Measurements from ENCODE around the gene RRBP1.

GRCh38 chr20:17572034-17572638 lies 109.9 kb downstream of the RRBP1 start:
- TF ChIP-seq POLR2A (IDR thresholded peaks at IDR 0.05): no peak
- TF ChIP-seq CTCF (IDR thresholded peaks at IDR 0.05): no peak
- no peak for TF ChIP-seq POLR2AphosphoS5 (IDR thresholded peaks at IDR 0.05)

Measured in breast epithelium (tissue), 3 donors.